Esophagus muscularis mucosa (tissue), 3 donors: ENCODE data around the gene TMEM255B.

Experiments
- CTCF ChIP-seq, 3 experiments: fragments of 200-600 bp in 2 of 3; fragments of 450-650 bp in 1 of 3; sonication (generic) in 2 of 3; IDR thresholded peaks; one replicate each; pipeline ENCODE4 v1.5.1; 2017 to 2019; ENCODE audit warnings: antibody characterized with exemption in 3 of 3, mild to moderate bottlenecking in 2 of 3, moderate library complexity in 1 of 3
- EP300 ChIP-seq: sonication (generic); formaldehyde crosslinking; IDR thresholded peaks from one replicate; pipeline ENCODE4 v1.6.1; 2017; ENCODE audit warnings: antibody characterized with exemption

GRCh38 chr13:113857531-113858195 lies 98.6 kb downstream of the TMEM255B start:
- TF ChIP-seq CTCF (IDR thresholded peaks at IDR 0.05) (no peak), EP300 (no peak)
